ENCODE results near the gene NAP1L1. TPM values are rescaled to one million over a fixed set of nuclear protein-coding genes. Genes with fewer than 3 reads are reported as not detected.

Gene NAP1L1
- total RNA-seq, 2 donors from 2014 or later = 672 to 731 TPM

GRCh38 chr12:76106631-76107030 lies 22.1 kb upstream of the NAP1L1 start:
- Mint-ChIP-seq H3K36me3 (ENCODE audit: low read depth) (no peaks in the 10 kb centered on the region), H3K27ac (no peak overlapping the region), H3K4me3 (no peak overlapping the region), H3K4me1 (no peaks in the 10 kb centered on the region), H3K27me3 (peaks cover 9% of the 10 kb centered on the region)
- ATAC-seq (no peak), DNase-seq (no peak)
- H3K9me3 ChIP-seq (ENCODE audit: control insufficient read depth, low read length, poor library complexity, severe bottlenecking) = no peaks in the 10 kb centered on the region

- Mint-ChIP-seq H3K27ac (no peak overlapping the region), H3K27me3 (peaks cover 14% of the 10 kb centered on the region), H3K4me1 (no peaks in the 10 kb centered on the region), H3K4me3 (no peak overlapping the region), H3K36me3 (ENCODE audit: low read depth) (no peaks in the 10 kb centered on the region)
- ATAC-seq (no peak), DNase-seq (no peak)
- no peaks in the 10 kb centered on the region for H3K9me3 ChIP-seq (ENCODE audit: control insufficient read depth, low read length, poor library complexity, severe bottlenecking)
Observed at GRCh38 chr12:76103958-76104357, 19.5 kb upstream of the NAP1L1 start.

- Mint-ChIP-seq H3K36me3 (ENCODE audit: low read depth) (no peaks in the 10 kb centered on the region), H3K4me3 (no peak overlapping the region), H3K4me1 (no peaks in the 10 kb centered on the region), H3K27me3 (peaks cover 14% of the 10 kb centered on the region), H3K27ac (no peak overlapping the region)
- DNase-seq = no peak
- no peak for ATAC-seq
- no peaks in the 10 kb centered on the region for H3K9me3 ChIP-seq (ENCODE audit: control insufficient read depth, low read length, poor library complexity, severe bottlenecking)
Observed at GRCh38 chr12:76101739-76102385, 17.4 kb upstream of the NAP1L1 start.

- Mint-ChIP-seq H3K4me1 (peaks cover 3% of the 10 kb centered on the region), H3K27ac (no peak overlapping the region), H3K4me3 (no peak overlapping the region), H3K36me3 (ENCODE audit: low read depth) (no peaks in the 10 kb centered on the region), H3K27me3 (peaks cover 15% of the 10 kb centered on the region)
- DNase-seq = no peak
- no peaks in the 10 kb centered on the region for H3K9me3 ChIP-seq (ENCODE audit: control insufficient read depth, low read length, poor library complexity, severe bottlenecking)
- no peak for ATAC-seq
Observed at GRCh38 chr12:76096079-76096646, 11.7 kb upstream of the NAP1L1 start.

GRCh38 chr12:76094754-76095153 lies 10.3 kb upstream of the NAP1L1 start:
- DNase-seq (no peak), ATAC-seq (no peak)
- H3K4me1 Mint-ChIP-seq = peaks cover 3% of the 10 kb centered on the region
- no peaks in the 10 kb centered on the region for H3K36me3 Mint-ChIP-seq (ENCODE audit: low read depth)
- H3K4me3 Mint-ChIP-seq = no peak overlapping the region
- H3K9me3 ChIP-seq (ENCODE audit: control insufficient read depth, low read length, poor library complexity, severe bottlenecking) = no peaks in the 10 kb centered on the region
- peaks cover 14% of the 10 kb centered on the region for H3K27me3 Mint-ChIP-seq
- no peak overlapping the region for H3K27ac Mint-ChIP-seq

- Mint-ChIP-seq H3K4me3 (no peak overlapping the region), H3K4me1 (peaks cover 5% of the 10 kb centered on the region), H3K27me3 (peaks cover 14% of the 10 kb centered on the region), H3K36me3 (ENCODE audit: low read depth) (no peaks in the 10 kb centered on the region), H3K27ac (no peak overlapping the region)
- ATAC-seq (no peak), DNase-seq (no peak)
- no peaks in the 10 kb centered on the region for H3K9me3 ChIP-seq (ENCODE audit: control insufficient read depth, low read length, poor library complexity, severe bottlenecking)
Observed at GRCh38 chr12:76091246-76091754, 6.8 kb upstream of the NAP1L1 start.

- H3K4me1 Mint-ChIP-seq = peaks cover 36% of the 10 kb centered on the region
- ATAC-seq = peak; percentile 17
- peaks cover 2% of the 10 kb centered on the region for H3K36me3 Mint-ChIP-seq (ENCODE audit: low read depth)
Observed at GRCh38 chr12:76085520-76085868, 1.0 kb upstream of the NAP1L1 start.

GRCh38 chr12:76084863-76085519 lies 506 bp upstream of the NAP1L1 start:
- Mint-ChIP-seq H3K4me3 (peak overlapping the region; percentile 100), H3K27me3 (no peaks in the 10 kb centered on the region), H3K27ac (peak overlapping the region; percentile 99), H3K36me3 (ENCODE audit: low read depth) (peaks cover 2% of the 10 kb centered on the region), H3K4me1 (peaks cover 38% of the 10 kb centered on the region)
- DNase-seq (no peak), ATAC-seq (peak; percentile 52)
- H3K9me3 ChIP-seq (ENCODE audit: control insufficient read depth, low read length, poor library complexity, severe bottlenecking) = no peaks in the 10 kb centered on the region

More at GRCh38 chr12:76085520-76085868, 1.0 kb upstream of the NAP1L1 start:
- Mint-ChIP-seq H3K4me3 (peak overlapping the region; percentile 100), H3K27ac (peak overlapping the region; percentile 99), H3K27me3 (no peaks in the 10 kb centered on the region)
- peak in 2 of 3 donors; percentile 15 to 25 for DNase-seq
- H3K9me3 ChIP-seq (ENCODE audit: control insufficient read depth, low read length, poor library complexity, severe bottlenecking) = no peaks in the 10 kb centered on the region

- no peaks in the 10 kb centered on the region for H3K9me3 ChIP-seq (ENCODE audit: control insufficient read depth, low read length, poor library complexity, severe bottlenecking)
- no peak for ATAC-seq
- Mint-ChIP-seq H3K27ac (peak overlapping the region; percentile 99), H3K27me3 (no peaks in the 10 kb centered on the region), H3K36me3 (ENCODE audit: low read depth) (peaks cover 7% of the 10 kb centered on the region), H3K4me3 (peak overlapping the region; percentile 100), H3K4me1 (peaks cover 49% of the 10 kb centered on the region)
- no peak for DNase-seq
Observed at GRCh38 chr12:76083246-76083903, 1.1 kb downstream of the NAP1L1 start.

GRCh38 chr12:76081909-76082308 lies 2.6 kb downstream of the NAP1L1 start:
- peak overlapping the region; percentile 99 for H3K27ac Mint-ChIP-seq
- peaks cover 7% of the 10 kb centered on the region for H3K36me3 Mint-ChIP-seq (ENCODE audit: low read depth)
- H3K27me3 Mint-ChIP-seq = no peaks in the 10 kb centered on the region
- peaks cover 57% of the 10 kb centered on the region for H3K4me1 Mint-ChIP-seq
- no peaks in the 10 kb centered on the region for H3K9me3 ChIP-seq (ENCODE audit: control insufficient read depth, low read length, poor library complexity, severe bottlenecking)
- ATAC-seq (no peak), DNase-seq (no peak)
- peak overlapping the region; percentile 43 for H3K4me3 Mint-ChIP-seq

GRCh38 chr12:76080729-76081415 lies 3.6 kb downstream of the NAP1L1 start:
- no peak for ATAC-seq
- H3K27me3 Mint-ChIP-seq = no peaks in the 10 kb centered on the region
- H3K4me1 Mint-ChIP-seq = peaks cover 59% of the 10 kb centered on the region
- no peak for DNase-seq
- H3K27ac Mint-ChIP-seq = peak overlapping the region; percentile 99
- H3K4me3 Mint-ChIP-seq = peak overlapping the region; percentile 63
- peaks cover 7% of the 10 kb centered on the region for H3K36me3 Mint-ChIP-seq (ENCODE audit: low read depth)
- no peaks in the 10 kb centered on the region for H3K9me3 ChIP-seq (ENCODE audit: control insufficient read depth, low read length, poor library complexity, severe bottlenecking)

GRCh38 chr12:76080017-76080728 lies 4.3 kb downstream of the NAP1L1 start:
- peak overlapping the region; percentile 63 for H3K4me3 Mint-ChIP-seq
- peak overlapping the region; percentile 24 for H3K27ac Mint-ChIP-seq
- peaks cover 56% of the 10 kb centered on the region for H3K4me1 Mint-ChIP-seq
- no peaks in the 10 kb centered on the region for H3K9me3 ChIP-seq (ENCODE audit: control insufficient read depth, low read length, poor library complexity, severe bottlenecking)
- no peaks in the 10 kb centered on the region for H3K27me3 Mint-ChIP-seq
- DNase-seq (no peak), ATAC-seq (no peak)
- H3K36me3 Mint-ChIP-seq (ENCODE audit: low read depth) = peaks cover 7% of the 10 kb centered on the region
